Stimulated activated CD8-positive, alpha-beta memory T cell treated with anti-CD3 and anti-CD28 coated beads, Interleukin-4, amount 100 ng/mL, for 48 hours (primary cell): ENCODE data around the gene LGALS7.
"Not testable (repeated sequence)": the region's sequence is repeated elsewhere in the genome, so short reads cannot be mapped to it uniquely, and the experiment has no call there.

Experiments
- DNase-seq: peaks from one replicate; pipeline ENCODE4 v3.0.0-alpha.2; 2020

Gene LGALS7

DNA sequence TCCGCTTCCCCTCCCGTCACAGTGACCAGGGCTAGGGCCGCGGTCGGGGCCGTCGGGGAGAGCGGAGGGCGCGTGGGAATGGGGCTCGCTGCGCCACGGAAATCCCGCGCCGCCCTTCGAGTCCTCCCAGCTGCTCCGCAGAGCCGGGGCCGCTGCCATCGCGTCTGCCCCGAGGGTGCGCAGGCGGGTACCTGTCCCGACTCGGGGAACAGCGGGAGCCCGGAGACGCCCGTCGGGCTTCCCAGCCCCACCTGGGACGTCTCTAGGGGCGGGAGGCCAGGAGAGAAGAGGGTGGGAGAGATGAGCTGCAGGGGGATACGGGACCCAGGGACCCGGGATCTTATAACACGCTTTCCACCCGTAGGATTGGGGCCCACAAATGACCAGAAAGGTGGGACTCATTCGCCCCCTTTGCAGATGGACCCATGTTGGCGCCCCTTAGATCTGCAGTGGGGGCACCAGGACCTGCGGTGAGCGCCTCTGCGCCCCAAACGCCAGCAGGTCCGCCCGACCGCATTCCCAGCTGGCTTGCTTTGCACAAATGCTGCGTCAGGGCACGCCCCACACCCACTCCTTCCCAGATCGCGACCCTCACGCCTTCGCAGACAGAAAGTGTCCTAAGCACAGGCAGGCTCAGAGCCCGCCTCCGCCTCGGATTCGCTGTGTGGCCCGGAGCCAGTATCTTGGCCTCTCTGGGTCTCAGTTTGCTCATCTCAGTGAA is 2.9 kb downstream of the LGALS7 start:
- not testable (repeated sequence) for DNase-seq

DNA sequence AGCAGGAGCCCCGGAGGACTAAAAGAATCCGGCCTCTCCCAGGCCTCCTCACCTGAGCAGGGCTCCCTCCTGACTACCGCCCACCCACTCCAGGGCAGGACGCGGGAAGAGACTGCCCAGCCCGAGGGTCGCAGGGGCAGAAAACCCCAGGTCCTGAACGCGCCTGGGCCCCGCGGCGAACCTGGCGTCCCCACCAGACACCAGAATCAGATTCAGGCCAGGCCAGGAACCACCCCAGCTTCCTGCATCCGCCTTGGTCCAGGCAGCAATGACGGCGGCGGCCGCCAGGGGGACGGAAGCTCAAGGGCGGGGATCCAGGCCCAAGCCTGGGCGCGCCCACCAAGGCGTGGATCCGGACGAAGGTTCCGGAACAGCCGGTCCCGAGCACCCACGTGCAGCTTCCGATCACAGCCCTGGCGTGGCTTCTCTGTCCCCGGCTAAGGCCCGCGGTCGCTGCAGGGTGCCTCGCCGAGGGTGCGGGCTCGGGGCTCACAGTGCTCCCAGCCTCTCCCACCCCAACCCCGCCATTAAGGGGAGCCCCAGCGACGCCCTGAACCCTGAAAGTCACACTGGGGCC is 3.6 kb downstream of the LGALS7 start:
- DNase-seq = peak; percentile 95

DNA sequence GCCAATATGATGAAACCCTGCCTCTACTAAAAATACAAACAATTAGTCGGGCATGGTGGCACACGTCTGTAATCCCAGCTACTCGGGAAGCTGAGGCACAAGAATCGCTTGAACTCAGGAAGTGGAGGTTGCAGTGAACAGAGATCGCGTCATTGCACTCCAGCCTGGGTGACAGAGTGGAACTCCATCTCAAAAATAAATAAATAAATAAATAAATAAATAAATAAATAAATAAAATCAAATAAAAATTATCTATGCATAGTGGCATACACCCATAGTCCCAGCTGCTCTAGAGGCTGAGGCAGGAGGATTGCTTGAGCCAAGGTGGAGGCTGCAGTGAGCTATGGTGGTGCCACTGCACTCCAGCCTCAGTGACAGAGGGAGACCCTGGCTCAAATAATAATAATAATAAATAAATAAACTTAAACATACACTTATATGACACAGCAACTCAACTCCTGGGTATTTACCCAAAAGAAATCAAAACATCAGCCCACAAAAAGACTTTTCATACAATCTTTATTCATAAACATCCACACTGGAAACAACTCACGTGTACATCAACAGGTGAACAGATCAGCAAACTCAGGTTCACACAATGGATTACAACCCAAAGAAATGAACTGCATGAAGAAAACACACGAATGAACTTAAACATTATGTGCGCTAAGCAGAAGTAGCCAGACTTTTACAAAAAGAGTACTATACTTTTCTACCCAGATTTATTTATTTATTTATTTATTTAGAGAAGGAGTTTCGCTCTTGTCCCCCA is 6.9 kb downstream of the LGALS7 start:
- DNase-seq = no peak

DNA sequence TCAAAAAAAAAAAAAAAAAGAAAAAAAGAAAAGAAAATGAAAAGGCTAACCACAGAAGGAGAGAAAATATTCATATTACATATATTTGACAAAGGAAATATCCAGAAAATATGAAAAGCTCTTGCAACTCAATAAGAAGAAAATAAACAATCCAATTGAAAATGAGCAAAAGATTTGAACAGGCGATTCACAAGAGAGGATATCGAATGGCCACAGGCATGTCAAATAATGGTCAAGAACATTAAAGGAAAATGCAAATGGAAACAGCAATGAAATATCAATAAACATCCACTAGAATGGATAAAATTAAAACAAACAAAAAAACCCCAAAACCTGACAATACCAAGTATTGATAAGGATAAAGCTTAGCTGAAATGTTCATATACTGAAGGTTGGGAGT is 8.1 kb downstream of the LGALS7 start:
- DNase-seq = no peak

DNA sequence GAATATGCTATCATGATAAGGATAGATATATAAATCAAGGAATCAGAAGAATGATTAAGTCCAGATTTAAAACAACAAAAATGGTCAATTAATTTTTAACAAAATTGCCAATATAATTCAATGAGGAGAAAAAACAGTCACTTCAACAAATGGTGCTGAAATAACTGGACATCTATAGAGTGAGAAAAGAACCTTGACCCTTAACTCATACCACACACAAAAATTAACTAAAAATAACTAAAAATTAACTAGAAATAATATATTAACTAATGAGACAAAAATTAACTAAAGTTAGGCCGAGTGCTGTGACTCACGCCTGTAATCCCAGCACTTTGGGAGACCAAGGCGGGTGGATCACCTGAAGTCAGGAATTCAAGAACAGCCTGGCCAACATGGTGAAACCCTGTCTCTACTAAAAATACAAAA is 9.5 kb downstream of the LGALS7 start:
- no peak for DNase-seq

DNA sequence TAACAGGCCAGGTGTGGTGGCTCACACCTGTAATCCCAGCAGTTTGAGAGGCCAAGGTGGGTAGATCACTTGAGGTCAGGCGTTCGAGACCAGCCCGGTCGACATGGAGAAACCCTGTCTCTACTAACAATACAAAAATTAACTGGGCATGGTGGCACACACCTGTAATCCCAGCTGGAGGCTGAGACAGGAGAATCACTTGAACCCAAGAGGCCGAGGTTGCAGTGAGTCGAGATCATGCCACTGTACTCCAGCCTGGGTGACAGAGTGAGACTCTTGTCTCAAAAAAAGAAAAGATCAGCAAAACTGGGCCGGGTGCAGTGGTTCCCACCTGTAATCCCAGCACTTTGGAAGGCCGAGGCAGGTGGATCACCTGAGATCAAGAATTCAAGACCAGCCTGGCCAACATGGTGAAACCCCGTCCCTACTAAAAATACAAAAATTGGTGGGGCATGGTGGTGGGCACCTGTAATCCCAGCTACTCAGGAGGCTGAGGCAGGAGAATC is 11.4 kb downstream of the LGALS7 start:
- DNase-seq = not testable (repeated sequence)

DNA sequence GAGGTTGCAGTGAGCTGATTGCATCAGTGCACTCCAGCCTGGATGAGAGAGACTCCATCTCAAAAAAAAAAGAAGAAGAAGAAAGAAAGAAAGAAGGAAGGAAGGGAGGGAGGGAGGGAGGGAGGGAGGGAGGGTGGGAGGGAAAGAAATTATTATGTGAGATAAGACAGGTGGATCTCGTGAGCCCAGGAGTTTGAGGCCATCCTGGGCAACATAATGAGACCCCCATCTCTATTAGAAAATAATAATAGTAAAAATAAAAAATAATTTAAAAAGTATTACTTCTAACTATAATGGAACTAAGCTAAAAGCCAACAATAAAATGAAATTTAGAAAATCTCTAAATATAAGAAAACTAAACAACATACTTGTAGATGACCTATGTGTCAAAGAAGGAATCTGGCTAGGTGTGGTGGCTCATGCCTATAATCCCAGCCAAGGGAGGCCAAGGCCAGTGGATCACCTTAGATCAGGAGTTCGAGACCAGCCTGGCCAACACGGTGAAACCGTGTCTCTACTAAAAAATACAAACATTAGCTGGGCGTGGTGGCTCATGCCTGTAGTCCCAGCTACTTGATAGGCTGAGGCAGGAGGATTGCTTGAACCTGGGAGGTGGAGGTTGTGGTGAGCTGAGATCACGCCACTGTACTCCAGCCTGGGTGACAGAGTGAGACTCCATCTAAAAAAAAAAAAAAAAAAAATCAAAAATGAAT is 12.4 kb downstream of the LGALS7 start:
- DNase-seq = not testable (repeated sequence)

DNA sequence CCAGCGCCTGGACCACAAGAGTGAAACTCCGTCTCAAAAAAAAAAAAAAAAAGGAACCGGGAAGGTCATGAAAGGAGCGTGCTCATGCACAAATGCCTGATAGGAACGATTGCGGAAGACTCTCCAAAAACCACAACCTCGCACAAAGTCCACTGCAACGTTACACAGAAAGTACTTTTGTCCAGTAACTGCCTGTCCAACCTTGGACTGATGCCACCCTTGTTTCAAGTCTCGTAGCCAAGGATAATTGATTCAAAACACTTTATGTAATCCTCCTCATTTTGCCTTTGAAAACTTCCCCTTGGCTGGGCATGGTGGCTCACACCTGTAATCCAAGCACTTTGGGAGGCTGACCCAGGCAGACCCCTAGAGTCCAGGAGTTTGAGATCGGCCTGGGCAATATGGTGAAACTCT is 13.7 kb downstream of the LGALS7 start:
- no peak for DNase-seq

DNA sequence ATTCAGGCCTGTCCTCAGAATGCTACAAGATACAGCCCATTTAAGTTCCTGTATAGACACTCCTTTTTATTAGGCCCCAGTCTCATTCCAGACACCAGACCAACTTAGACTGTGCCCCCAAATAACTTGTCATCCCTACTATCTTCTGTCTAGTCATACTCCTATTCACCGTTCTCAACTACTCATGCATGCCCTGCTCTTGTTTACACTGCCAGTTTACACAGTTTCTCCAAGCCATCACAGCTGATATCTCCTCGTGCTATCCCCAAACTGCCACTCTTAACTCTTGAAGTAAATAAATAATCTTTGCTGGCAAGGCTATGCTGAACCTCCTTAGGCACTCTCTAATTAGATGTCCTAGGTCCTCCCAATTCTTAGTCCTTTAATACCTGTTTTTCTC is 19.1 kb downstream of the LGALS7 start:
- not testable (repeated sequence) for DNase-seq

DNA sequence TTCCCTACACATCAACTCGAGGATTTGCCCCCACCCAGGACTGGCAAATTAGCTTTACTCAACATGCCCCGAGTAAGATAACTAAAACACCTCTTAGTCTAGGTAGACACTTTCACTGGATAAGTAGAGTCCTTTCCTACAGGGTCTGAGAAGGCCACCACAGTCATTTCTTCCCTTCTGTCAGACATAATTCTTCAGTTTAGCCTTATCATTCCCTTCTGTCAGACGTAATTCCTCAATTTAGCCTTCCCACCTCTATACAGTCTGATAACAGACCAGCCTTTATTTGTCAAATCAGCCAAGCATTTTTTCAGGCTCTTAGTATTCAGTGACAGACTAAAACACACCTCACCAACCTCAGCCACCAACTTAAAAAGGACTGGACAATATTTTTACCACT is 19.5 kb downstream of the LGALS7 start:
- not testable (repeated sequence) for DNase-seq

DNA sequence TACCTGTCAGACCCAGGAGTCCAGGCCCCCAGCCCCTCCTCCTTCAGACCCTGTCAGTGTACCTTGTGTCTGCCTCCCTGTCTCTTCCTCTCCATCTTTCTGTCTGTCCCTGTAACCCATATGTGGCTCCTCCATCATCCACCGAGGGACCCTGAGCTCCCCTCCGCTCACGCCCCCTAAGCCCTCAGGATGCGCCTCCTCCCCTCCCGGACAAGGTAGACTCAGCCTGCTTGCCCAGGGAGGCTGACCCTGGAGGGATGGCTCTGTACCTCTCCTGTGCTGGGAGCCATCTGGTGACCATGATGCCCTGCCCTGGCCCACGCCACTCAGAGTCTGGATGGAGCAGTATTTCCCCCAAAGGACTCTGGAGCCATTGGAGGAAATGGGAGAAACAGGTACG is 28.0 kb downstream of the LGALS7 start:
- DNase-seq = no peak

DNA sequence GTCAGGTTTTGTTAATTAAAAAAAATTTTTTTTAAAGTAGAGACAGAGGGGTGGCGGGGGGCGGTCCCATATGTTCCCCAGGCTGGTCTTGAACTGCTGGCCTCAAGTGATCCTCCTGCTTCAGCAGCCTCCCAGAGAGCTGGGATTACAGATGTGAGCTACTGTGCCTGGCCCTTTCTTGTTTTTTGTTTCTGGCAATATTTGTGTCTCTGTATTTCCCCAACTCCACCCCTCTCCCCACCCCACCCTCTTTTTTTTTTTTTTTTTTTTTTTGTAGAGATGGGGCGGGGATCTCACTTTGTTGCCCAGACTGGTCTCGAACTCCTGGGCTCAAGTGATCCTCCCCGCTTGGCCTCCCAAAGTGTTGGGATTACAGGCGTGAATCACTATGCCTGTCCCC is 28.4 kb downstream of the LGALS7 start:
- DNase-seq = no peak

DNA sequence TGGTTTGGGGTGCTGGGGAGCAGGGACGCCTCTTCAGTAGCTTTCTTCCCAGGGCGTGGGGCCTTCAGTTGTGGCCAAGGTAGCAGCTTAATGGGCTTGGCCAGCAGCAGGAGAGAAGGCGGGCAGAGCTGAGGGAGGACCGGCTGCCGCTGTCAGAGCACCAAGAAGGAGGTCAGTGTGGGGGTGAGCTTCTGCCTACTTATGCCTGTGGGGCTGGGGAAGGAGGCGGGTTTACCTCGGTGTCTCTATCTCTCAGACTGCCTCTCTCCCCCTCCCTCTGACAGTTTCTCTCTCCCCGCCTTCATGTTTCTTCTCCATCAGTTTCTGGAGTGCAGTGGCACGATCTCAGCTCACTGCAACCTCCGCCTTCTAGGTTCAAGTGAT is 29.0 kb downstream of the LGALS7 start, which contains the start of gene CAPN12:
CAPN12 (minus strand) TSS at position 177 of the 384 bp plus-strand sequence. CDS start 309 bp downstream, outside the sequence.
- DNase-seq = no peak

DNA sequence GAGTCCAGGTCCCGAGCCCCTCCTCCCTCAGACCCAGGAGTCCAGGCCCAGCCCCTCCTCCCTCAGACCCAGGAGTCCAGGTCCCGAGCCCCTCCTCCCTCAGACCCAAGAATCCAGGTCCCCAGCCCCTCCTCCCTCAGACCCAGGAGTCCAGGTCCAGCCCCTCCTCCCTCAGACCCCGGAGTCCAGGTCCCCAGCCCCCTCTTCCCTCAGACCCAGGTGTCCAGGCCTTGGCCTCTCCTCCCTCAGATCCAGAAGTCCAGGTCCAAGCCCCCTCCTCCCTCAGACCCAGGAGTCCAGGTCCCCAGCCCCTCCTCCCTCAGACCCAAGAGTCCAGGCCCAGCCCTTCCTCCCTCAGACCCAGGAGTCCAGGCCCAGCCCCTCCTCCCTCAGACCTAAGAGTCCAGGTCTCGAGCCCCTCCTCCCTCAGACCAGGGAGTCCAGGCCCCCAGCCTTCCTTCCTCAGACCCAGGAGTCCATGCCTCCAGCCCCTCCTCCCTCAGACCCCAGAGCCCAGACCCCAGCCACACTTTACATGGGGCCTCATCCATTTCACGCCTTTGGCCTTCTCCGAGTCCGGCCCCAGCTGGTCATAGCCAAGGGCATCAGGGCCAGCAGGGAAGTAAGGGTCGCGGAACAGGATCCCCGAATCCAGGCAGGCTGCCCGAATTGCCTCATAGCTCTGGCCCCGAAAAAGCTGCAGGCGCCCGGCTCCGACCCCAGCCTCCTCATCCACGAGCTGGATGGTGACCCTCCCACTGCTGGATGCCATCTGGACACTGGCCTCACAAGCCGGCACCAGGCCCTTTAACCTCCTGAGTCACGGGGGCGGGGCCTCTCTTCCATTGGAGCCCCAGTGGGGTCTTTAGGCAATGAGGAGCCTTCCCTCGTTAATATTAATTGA is 29.7 kb downstream of the LGALS7 start:
- DNase-seq = no peak

DNA sequence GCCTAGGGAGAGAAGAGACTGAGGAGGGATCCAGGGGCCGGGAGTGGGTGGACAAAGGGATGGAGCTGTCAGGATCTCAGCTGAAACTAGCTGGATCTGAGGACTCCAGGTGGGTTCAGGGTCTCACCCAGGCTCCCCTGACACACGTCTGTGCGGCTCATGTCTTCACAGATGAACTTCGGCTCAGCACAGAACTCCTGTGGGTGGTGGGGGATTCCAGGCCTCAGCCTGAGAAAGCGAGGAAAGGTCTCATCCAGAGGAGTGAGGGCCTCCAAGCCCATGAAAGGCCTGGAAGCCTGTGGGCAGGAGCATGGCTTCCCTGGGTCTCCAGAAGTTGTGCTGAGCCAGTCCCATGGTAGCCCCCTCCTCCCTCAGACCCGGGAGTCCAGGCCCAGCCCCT is 30.4 kb downstream of the LGALS7 start:
- DNase-seq = no peak

DNA sequence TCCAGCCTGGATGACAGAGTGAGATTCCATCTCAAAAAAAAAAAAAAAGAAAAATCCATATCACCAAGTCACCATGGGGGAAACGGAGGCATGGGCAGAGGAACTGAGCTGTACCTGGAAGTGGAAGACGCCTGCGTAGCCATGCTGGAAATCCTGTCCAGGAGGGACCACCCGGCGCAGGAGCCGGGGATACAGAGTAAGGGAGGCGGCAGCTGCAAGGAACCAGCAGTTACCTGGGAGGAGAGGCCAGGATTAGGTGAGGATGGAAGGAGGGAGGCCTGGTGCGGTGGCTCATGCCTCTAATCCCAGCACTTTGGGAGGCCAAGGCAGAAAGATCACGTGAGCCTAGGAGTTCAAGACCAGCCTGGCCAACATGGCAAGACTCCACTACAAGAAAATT is 31.0 kb downstream of the LGALS7 start:
- DNase-seq = no peak

DNA sequence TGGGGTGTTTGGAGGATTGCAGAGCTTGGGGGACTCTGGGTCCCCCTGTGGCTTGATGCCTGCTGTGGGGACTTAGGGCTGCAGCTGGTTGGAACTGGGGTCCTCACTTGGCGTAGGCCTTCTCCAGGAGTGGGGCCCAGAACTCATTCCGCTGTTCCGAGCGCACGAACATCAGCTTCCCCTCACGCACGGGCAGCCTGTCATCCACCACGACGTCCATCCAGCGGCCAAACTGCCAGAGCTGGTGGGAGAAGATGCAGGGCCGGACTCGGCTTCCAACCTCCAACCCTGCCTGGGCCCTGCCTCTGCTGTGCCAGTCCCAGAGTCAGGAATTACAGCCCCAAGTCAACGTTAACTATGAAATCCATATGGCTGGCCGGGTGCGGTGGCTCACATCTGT is 31.6 kb downstream of the LGALS7 start:
- DNase-seq = no peak

DNA sequence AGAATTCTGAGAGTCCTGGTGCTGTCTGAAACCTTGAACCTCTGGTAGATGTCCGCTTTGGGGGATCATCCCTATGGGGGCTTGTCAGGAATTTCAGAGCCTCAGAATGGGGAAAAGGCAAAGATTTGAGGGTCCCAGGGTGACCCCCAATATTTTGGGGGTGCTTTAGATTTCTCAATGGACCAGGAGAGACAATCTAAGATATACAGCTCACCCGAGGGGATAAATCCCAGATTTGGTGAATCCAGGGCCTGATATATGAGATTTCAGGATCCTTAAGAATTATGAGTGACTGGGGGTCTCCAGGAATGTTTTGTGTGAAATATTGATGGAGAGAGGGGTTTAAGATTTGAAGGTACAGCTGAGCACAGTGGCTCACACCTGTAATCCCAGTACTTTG is 32.4 kb downstream of the LGALS7 start:
- DNase-seq = no peak

DNA sequence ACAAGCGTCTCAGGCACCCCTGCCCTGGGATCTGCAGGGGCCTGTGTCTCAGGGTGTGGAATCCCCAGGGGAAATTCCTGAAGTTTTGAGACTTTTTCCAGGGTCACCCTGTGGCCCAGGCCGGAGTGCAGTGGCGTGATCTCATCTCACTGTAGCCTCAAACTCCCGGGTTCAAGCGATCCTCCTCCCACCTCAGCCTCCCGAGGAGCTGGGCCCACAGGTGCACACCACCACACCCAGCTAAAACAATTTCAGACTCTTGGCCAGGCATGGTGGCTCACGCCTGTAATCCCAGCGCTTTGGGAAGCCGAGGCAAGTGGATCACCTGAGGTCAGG is 33.1 kb downstream of the LGALS7 start:
- no peak for DNase-seq

DNA sequence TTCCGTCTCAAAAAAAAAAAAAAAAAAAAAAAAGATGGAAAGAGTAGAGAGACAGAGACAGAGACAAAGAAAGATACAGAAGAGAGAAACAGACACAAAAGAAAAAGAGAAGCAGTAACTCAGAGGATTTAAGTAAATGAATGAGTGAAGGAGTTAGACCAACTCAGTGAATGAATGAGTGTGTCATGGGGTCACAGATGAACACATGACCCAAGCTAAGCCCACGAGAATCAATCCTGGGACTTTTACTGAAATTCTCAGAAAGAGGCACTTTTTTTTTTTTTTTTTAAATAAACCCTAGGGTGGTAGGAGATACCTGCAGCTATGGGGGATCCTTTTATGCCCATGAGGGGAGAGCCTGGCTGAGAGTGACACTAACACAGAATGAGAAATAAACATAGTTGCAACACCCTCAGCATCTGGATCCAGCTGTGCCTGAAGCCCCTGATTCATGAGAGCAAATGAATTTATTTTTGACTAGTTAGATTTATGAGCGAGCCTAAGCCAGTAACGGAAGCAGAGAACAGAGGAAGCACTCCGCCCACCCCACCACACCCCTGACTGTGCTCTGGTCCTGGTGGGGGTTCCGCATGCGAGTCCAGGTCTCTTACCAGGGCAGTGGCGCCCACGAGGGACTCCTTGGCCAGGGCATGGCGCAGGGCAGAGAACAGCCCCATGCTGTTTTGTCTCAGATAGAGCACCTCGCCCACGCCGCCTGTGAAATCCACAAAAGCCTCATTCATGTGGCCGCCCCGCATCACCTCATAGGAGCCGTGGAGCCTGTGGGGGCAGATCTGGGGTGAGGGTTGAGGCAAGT is 33.7 kb downstream of the LGALS7 start:
- DNase-seq = peak; percentile 47
